ENCODE results near the gene LMTK2.
"Not testable (repeated sequence)": the region's sequence is repeated elsewhere in the genome, so short reads cannot be mapped to it uniquely, and the experiment has no call there.

The LMTK2 gene

DNA sequence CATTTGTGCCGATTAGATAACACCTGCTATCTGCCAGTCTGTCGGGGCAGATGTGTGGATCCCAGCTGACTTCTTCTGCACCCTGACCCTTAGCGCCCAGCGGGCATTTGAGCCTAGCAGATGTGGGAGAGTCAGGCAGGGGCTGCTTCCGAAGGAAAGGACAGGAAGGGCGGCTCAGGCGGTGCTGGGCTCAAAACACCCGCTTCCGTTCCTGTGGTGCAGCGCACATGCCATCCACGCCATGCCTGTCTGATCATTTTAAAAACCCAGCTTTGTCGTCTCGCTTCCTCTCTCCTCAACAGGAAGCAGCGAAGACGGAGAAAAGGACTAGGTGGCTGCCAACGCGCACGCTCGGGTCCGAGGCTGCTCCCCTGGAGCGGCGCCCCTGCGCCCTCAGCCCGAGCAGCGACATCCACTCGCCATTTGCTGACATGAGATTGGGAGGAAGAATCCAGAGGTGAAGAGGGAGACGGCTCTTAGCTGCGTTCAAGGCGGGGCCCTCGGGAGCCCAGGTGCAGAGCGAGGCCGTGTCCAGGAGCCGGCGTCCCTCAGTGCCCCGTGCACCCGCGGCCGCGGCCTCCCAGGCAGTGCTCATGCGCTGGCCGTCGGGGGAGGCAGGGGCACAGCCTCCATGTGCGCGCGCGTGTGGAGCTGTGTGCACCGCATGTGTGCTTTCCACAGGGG, 98.6 kb downstream of the LMTK2 start:
- no peak for DNase-seq

DNA sequence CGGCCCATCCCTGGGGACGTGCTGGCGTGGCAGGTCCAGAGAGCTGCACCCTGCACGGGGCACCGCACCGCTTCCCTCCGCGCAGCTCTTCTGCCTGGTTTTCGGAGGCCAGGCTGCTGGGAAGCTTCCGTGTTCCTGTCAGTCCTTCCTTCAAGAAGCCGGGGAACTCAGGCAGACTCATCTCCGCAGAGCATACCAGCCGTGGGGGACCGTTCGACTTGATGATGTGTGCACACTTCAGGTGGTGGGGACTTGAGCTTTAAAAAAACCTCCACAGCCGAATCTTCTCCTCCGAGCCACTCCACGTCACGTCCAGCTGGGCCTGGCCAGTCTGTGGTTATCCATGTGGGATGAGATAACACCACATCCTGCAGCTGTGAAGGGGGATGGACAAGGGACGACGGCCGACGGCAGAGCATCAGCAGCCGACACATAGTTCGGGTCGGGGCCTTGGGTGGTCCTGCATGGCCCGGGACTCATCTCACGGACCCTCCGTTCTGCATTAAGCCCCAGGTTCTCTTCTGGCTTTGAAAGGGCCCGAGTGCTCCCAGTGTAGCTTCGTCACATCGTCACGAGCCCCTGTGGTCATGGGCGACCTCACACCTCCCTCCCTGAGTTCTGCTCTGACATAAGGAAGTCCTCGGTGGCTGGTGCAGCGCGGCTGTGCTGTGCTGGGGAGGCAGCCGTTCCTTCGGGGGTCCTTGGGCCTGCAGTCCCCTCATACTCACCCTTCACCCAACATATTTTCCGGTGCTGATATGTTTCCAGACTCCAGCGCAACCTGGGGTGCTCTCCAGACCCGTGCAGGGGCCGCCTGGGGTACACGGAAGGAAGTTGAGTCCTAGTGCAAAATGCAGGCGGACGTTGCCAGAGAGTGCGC, 100.0 kb downstream of the LMTK2 start:
- no peak for DNase-seq

DNA sequence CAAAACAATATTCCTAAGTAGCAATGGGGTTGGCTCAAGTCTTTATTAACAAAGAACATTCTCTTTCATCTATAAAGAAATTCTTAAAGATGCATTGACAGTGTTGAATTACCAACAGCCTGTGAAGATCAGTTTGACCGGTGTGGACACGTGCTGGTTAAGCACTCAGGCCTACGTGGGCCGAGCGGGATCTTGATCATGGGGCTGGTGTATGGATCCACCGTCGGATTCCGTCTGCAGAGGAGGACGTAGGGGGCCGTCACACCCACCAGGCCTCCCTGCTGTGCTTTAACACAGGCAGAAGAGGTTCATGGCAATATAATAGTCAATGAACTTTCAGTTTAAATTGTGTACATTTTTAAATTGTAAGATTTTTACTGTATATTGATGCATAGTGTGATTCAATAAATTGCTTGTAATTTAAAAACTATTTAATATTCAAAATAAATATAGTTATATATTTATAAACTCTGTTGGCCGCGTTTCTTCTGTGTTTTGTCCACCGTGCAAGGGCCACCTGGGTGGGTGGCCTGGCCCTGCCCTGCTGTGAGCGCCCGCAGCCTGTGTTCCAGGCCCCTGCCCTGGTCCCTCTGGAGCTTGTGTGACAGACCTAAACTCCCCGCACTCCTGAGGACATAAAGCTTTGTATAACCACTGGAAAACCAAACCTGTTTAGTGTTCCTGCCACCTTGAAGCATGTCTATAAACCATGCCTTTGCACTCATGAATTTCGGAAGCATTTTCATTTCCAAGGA, 102.7 kb downstream of the LMTK2 start:
- DNase-seq: no peak

DNA sequence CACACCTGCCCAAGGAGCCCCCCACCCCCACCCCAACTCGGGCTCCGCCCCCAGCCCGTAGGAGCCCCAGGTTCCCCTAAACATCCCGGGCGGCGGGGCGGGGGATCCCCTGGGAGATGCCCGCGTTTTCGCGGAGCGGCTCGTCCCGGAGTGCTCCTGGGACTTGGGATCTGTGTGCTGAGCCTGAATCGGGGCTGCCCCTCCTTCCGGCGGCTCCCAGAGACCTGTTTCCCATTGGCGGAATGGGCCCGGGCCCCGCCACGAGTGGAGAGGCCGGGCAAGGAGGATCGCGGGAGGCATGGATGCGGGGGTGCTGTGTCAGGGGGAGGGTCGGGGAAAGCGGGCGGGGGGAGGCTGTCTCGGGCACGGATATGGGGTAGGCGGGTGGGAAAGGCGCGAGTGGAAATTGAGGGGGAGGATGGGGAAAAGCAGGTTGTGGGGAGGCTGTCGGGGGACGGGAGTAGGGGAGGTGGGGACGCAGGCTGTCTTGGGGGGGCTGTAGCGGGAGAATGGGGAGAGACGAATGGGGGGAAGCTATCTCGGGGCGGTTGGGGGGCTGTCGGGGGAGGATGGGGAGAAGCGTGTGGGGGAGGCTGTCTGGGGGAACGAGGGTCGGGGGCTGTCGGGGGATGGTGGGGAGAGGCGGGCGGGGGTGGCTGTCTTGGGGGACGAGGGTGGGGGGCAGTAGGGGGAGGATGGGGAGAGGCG, 104.0 kb downstream of the LMTK2 start:
- peak; percentile 4 for DNase-seq

DNA sequence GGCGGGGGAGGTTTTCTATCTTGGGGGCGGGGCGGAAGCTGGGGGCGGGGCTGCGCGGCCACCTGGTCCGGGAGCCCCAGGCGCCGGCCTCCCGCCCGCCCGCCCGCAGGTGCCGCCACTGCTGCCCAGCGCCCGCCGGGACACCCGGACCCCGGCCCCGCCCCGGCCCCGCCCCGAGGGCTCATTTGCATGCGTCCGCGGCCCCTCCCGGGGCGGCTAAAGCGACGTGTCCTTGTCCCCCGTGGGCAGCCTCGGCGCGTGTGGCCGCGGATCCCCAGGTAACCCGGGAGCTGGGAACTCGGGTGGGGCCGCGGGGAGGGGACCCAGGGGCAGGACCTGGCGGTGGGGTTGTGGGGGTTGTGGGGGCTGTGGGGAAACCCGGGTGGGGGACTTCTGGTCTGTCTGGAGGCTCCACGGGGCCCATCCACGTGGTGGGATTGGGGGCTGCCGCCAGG, 104.6 kb downstream of the LMTK2 start, which contains the start of gene BHLHA15:
Gene BHLHA15 (plus strand): TSS at position 219 of the 455 bp plus-strand sequence. CDS start 871 bp downstream, outside the sequence.
- peak; percentile 6 for DNase-seq

DNA sequence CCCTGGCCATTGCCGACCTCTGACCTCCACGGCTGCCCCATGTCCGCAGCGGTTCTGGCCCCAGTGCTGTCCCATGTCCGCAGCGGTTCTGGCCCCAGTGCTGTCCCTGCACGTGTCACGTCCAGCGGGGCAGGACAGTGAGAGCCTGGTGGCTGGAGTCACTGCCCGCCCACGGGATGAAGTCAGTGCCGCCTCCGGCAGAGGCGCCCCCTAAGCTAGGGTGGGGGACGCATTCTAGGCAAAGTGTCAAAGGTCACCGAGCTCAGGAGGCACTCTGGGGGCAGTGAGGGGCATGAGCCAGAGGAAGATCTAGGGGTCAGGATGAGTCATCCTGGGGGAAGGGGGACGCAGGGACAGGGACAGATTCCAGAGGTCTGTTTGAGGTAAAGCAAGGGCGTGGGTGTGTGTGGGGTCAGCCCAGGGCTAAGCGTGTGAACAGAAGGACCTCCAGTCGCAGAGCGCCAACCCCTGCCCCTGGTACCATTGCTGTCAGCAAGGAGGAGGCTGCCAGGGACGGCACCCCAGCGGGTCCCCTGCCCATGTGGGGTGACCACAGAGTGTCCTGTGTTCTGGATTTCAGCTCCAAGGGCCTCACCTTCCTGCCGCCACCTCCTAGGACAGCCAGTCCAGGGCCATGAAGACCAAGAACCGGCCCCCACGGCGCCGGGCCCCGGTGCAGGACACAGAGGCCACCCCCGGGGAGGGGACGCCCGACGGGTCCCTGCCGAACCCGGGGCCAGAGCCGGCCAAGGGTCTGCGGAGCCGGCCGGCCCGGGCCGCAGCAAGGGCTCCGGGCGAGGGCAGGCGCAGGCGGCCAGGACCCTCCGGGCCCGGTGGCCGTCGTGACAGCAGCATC, 105.2 kb downstream of the LMTK2 start:
- DNase-seq: no peak

DNA sequence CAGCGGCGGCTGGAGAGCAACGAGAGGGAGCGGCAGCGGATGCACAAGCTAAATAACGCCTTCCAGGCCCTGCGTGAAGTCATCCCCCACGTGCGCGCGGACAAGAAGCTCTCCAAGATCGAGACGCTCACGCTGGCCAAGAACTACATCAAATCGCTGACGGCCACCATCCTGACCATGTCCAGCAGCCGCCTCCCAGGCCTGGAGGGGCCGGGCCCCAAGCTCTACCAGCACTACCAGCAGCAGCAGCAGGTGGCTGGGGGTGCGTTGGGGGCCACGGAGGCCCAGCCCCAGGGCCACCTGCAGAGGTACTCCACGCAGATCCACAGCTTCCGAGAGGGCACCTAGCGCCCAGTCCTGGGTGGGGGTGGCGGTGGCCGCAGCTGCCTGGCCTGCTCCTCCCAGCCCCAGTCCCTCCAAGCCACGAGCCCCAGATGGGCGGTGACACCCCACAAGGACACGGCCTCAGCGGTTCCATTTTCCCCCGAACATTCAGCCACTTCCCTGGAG, 105.9 kb downstream of the LMTK2 start:
- no peak for DNase-seq

DNA sequence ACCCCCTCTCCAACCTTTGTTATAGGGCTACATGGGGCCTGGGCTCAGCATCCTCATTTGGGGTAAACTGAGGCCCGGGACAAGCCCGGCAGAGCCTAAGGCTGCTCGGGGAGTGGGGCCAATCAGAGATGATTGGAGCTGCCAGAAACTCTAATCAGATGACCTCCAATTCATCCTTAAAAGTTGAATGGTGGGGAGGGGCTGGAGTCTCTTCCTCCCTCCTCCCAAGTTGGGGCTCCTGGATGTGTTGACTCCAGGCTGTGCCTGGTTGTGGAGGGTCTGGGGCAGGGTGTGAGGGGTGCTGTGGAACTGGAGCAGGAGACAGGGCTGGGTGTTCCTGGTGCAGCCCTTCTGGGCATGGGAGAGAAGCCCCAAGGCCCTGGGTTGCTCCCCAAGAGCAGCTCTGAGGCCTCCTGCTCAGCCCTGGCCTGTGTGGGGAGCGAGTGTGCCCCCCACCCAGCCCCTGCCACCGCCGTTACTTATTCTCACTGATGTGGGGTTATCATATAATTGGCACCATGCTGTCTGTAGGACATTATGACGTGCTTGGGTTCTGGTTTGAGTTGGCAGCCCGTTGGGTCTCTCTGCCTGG, 106.7 kb downstream of the LMTK2 start:
- DNase-seq: no peak

DNA sequence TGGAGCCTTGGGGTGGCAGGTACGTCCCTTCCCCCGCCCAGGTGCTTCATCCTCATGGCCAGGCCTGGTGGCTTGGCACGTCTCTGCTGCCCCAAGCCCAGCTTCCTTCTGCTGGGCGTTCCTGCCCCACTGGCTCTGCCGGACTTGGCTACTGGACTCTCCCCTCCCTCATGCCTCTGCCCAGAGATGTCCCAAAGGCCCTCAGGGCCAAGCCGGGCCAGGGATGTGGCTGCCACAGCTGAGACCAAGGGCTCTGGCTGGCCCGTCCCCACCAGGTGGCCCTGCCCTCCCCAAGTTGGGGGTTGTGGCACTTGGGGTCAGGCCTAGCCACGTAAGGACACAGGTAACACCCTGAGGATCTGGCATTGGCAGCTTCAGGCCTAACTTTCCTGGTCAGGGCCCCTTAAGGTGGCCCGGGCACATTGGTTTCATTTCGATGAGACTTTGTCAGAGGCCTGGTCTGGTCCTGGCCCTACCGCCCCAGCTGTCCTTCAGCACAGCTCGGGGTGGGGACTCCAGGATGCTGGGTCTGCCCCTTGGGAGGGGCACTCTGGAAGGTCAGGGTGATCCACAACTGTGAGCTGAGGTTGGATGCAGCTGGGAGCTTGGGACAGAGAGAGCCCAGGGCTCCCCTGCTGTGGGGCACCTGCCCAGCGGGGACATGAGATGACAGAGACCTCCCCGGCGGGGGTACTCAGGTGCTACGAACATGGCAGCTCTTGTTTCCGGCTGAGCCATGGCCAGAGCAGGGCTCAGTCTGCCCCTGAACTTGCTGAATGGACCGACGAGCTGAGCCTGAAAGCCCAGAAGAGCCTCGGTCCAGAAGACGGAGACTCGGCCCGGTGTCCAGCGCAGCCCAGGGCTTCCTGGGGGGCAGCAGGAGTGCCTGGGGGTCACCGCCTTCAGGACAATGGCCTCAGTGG, 107.5 kb downstream of the LMTK2 start:
- DNase-seq: no peak

DNA sequence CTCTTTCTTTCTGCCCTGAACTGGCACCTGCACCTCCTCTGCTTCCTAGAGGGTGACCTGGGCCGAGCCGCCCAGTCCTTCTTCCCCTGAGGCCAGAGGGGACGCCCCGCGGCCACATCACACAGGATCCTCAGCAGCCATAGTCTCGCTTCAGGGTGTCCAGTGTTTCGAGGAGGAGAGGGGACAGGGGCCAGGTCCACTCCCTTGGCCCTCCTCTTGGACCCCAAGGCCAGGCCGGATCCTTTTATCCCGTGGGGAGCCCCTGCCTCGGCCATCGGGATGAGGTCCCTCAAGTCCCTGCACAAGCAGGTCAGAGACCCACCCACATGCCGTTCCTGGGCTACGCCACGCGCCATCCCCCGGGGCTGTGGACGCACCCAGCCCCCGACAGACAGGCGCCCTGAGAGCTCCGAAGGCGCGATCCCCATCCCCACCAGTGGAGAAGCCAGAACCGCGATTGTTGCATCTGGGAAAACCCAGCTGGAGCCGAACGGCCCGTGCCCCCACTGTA, 108.2 kb downstream of the LMTK2 start:
- no peak for DNase-seq

DNA sequence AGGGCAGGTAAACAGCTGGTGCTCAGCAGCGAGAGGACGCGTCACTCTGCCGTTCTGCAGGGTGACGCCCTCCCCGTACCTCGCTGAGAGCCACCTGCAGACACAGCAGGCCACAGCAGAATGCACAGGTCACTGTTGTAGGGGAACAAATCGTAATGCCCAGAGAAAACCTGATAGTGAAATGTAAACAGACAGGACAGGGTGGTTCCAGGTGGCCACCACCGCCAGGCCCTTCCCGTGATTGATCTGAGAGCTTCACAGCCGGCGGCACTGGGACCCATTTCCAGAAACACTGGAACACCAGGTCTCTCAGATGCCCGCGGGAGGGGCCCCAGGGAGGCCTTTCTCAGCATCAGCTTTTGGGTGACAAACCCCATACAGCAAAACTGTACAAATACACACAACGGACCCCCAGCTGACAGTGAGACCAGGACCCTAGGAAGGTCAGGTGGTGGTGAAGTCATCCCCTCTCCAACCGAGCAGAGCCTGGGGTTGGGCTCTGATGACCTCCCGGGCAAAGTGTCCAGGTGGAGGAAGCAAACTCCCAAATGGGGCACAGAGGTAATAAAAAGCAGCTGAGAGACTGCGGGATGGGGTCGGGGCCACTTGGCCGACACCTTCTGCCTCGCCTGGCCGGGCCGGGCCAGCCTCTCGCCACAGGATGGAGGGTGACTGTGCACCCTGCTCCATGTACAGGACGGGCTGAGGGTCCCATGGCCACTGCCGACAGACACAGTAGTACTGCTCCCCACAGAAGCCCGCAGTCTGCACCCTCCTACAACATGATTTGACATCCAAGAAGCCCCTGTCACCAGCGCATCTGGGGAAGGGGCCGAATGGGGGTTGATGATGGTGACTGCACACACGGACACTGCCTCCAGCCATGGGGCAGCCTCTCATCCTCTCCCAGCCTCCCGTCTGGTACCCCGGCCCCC, 109.2 kb downstream of the LMTK2 start:
- DNase-seq: peak; percentile 11

DNA sequence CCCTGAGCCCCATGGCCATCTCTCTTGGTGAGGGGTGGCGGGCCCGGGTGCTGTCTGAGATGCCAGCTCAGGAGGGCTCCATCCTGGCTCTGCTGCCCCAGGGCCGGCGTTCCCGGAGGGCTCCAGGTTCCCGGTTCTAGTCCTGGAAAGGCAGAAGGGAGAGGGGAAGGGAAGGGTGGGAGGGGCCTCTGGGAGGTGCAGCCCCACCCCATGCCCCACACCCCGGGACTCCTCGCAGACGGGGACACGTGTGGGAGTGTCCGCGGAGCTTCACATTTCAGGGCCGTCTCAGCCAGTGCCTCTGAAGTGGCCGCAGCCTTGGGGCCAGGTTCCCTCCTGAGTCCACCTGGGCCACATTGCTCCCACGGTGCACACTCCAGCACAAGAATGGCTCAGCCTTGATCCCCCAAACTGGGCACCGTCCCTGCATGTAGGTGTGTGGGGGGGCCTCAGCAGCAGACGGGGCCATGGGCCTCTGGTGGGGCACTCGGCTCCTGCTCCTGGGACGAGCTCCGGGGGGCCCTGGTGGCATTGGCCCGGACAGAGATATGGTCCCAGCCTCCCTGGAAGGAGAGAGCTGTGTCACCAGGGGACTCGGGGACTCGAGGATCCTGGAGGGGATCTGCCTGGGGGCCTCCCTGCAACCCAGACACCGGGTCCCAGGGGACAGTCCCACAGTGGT, 110.4 kb downstream of the LMTK2 start:
- no peak for DNase-seq

DNA sequence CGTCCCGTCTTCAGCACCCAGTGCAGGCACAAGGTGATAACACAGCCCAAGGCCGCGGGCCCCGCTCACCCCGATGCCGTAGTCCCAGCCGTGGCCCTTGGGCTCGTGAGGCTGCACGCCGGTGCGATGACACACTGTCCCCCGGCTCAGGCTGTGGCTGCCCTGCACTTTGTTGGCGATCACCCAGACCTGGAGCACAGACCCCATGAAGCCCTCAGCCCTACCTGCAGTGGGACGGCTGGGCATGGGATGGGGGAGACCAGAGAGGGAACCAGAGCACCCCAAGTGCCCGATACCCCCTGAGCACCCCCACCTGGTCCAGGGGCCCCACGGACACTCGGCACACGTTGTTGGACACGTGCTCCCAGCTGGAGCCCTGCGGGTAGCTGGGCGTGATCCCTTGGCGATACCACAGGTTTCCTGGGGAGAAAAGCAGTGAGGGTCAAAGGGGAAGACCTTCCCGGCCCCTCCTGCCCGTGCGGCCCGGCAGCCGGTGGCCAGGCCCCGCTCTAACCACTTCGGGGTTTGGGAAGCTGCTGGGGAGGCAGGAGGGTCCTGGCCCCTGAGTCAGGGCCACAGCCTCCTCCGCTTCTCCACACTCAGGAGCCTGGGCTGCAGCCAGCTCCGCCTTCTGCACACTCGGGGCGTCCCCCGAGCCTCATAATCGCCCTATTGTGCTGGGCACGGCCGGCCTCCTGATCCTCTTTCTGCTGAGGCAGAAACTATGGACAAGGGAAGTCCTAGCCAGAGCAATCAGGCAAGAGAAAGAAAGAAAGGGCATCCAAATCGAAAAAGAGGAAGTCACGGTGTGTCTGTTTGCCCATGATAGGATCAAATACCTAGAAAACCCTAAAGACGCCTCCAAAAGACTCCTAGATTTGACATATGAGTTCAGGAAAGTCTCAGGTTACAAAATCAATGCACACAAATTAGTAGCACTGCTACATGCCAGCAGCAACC, 111.2 kb downstream of the LMTK2 start:
- no peak for DNase-seq

DNA sequence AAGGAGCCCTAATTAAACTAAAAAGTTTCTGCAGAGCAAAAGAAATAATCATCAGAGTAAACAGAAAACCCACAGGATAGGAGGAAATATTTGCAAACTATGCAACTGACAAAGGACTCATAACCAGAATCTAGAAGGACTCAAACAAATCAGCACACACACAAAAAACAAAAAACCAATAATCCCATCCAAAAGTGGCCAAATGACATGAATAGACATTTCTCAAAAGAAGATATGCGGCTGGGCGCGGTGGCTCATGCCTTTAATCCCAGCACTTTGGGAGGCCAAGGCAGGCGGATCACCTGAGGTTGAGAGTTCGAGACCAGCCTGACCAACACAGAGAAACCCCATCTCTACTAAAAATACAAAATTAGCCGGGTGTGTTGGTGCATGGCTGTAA, 112.7 kb downstream of the LMTK2 start:
- DNase-seq: not testable (repeated sequence)

DNA sequence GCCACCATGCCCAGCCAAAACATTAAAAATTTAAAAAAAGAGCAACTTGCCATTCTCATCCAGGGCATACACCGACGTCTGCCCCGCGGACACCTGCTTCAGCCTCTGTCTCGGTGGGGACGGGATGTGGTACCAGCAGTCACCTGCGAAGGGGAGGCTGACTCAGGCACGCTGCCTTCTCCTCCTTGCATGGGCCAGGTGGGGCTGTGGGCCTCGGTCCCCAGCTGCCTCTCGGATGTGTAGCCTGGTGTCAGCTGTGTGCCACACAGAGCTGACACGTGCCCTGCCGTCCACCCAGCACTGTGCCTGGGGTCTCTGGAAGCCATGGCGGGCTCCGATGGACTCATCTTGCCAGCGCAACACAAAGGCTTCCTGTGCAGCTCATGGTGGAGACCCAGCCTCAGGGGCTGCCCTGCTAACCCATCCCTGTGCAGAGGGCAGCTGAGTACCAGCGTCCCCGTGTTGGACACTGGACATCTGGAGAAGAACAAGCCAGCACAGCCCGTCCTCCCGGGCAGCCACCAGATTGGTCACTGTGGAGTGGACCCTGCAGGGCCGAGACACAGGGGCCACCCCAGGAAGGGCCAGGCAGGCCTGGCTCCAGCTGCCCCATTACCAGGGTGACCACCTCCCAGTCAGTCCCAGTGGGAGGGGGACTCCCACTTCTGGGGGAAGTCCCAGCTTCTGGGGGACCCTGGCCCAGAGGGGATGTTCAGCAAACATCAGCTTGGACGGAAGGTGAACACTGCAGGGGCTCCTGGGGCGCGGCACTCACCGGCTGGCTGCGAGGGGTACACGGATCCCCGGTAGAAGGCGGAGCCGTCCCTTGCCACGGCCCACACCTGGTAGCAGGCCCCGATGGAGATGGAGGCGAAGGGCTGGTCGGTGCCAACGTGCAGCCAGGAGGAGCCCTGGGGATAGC, 115.2 kb downstream of the LMTK2 start:
- no peak for DNase-seq
